Measurements from ENCODE around the gene DMD.

DMD gene

GRCh38 chrX:31181377-31182000 is 2029.9 kb downstream of the DMD start:
- Histone ChIP-seq H3K27ac (no peak overlapping the region), H3K4me3 (ENCODE audit: low read depth, low read length) (no peak overlapping the region), H3K36me3 (replicated peaks) (no peaks in the 10 kb centered on the region), H3K27me3 (replicated peaks) (no peaks in the 10 kb centered on the region)
- TF ChIP-seq CTCF (IDR thresholded peaks at IDR 0.05; ENCODE audit: low read depth, low read length, missing control alignments) = no peak
- in situ Hi-C loops (cut with HindIII; ENCODE audit: low pct_ligation_motif_present, low sequenced_read_pairs) = no loop called here
- no peak for DNase-seq

GRCh38 chrX:31179203-31179602 is 2032.1 kb downstream of the DMD start:
- DNase-seq = no peak
- in situ Hi-C loops (cut with HindIII; ENCODE audit: low pct_ligation_motif_present, low sequenced_read_pairs) = no loop called here
- no peak overlapping the region for H3K27ac ChIP-seq
- no peak for TF ChIP-seq CTCF (IDR thresholded peaks at IDR 0.05; ENCODE audit: low read depth, low read length, missing control alignments)
- H3K4me3 ChIP-seq (ENCODE audit: low read depth, low read length) = no peak overlapping the region
- no peaks in the 10 kb centered on the region for H3K36me3 ChIP-seq (replicated peaks)
- no peaks in the 10 kb centered on the region for H3K27me3 ChIP-seq (replicated peaks)

- Histone ChIP-seq H3K36me3 (replicated peaks) (no peaks in the 10 kb centered on the region), H3K27me3 (replicated peaks) (no peaks in the 10 kb centered on the region), H3K27ac (no peak overlapping the region), H3K4me3 (ENCODE audit: low read depth, low read length) (no peak overlapping the region)
- in situ Hi-C loops (cut with HindIII; ENCODE audit: low pct_ligation_motif_present, low sequenced_read_pairs) = no loop called here
- no peak for DNase-seq
- TF ChIP-seq CTCF (IDR thresholded peaks at IDR 0.05; ENCODE audit: low read depth, low read length, missing control alignments) = no peak
Observed at GRCh38 chrX:31178769-31179125, 2032.6 kb downstream of the DMD start.

- no peaks in the 10 kb centered on the region for H3K27me3 ChIP-seq (replicated peaks)
- no peak overlapping the region for H3K27ac ChIP-seq
- no peak for DNase-seq
- in situ Hi-C loops (cut with HindIII; ENCODE audit: low pct_ligation_motif_present, low sequenced_read_pairs) = no loop called here
- TF ChIP-seq CTCF (IDR thresholded peaks at IDR 0.05; ENCODE audit: low read depth, low read length, missing control alignments) = no peak
- H3K4me3 ChIP-seq (ENCODE audit: low read depth, low read length) = no peak overlapping the region
- H3K36me3 ChIP-seq (replicated peaks) = no peaks in the 10 kb centered on the region
Observed at GRCh38 chrX:31178064-31178768, 2033.1 kb downstream of the DMD start.

- no peaks in the 10 kb centered on the region for H3K36me3 ChIP-seq (replicated peaks)
- in situ Hi-C loops (cut with HindIII; ENCODE audit: low pct_ligation_motif_present, low sequenced_read_pairs) = no loop called here
- TF ChIP-seq CTCF (IDR thresholded peaks at IDR 0.05; ENCODE audit: low read depth, low read length, missing control alignments) = no peak
- H3K27me3 ChIP-seq (replicated peaks) = no peaks in the 10 kb centered on the region
- H3K27ac ChIP-seq = no peak overlapping the region
- DNase-seq = no peak
- H3K4me3 ChIP-seq (ENCODE audit: low read depth, low read length) = no peak overlapping the region
Observed at GRCh38 chrX:31170792-31171191, 2040.6 kb downstream of the DMD start.

- no peak for DNase-seq
- no peak for TF ChIP-seq CTCF (IDR thresholded peaks at IDR 0.05; ENCODE audit: low read depth, low read length, missing control alignments)
- Histone ChIP-seq H3K4me3 (ENCODE audit: low read depth, low read length) (no peak overlapping the region), H3K36me3 (replicated peaks) (no peaks in the 10 kb centered on the region), H3K27me3 (replicated peaks) (no peaks in the 10 kb centered on the region), H3K27ac (no peak overlapping the region)
- in situ Hi-C loops (cut with HindIII; ENCODE audit: low pct_ligation_motif_present, low sequenced_read_pairs) = no loop called here
Observed at GRCh38 chrX:31168551-31168950, 2042.8 kb downstream of the DMD start.

Data from brain microvascular endothelial cell (primary cell).